HG03571 (cell line): ENCODE results near the gene PSMD1.

Experiments used
- ATAC-seq: cut with Tn5 transposase; IDR thresholded peaks from one replicate; pipeline ENCODE4 v1.9.1; 2021; ENCODE audit not compliant: unreplicated experiment

PSMD1 gene

DNA sequence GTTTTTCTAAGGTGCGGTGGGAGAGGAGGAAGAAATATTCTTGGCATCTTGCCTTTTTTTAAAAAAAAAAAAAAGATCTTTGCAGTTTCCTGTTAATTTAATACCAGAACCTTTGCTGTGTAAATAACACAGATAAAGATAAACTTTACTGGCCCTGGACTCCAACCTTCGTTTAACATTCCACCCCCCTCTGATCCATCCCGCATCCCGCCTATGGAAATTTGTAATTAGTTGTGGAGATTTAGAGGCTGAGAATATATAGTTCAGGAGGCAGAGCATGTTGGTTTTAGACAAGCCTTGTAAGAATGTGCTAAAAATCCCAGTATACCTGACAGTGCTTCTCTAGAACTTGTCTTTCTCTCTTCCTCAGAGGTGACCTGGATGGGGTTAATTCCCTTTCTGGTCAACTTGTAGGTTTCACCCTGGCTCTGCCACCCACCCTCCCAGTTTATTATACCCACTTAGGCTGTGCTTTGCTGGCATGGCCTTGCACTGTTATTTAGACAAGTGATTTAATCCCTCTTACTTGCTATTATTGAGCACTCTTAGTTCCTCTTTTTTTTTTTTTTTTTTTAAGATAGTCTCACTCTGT, 22.3 kb upstream of the PSMD1 start:
- no peak for ATAC-seq

DNA sequence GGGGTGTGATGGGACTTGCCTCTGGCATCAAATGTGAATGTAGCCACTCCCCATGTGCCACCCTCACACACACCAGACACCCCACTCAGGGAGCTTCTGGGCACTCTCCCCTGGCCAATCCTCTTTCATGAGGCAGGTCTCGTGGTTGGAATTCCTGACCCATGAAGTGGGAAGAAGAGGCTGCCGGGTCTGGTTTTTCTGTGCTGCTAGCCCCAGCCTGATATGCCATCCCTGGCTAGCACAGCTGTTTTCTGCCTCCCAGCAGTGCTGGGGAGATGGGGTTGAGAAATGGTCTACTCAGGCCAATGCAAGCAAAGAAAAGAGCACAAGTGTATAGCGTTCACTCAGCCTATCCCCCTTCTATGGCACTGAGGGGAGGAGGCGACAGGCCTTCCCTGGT, 20.5 kb upstream of the PSMD1 start:
- ATAC-seq = no peak

DNA sequence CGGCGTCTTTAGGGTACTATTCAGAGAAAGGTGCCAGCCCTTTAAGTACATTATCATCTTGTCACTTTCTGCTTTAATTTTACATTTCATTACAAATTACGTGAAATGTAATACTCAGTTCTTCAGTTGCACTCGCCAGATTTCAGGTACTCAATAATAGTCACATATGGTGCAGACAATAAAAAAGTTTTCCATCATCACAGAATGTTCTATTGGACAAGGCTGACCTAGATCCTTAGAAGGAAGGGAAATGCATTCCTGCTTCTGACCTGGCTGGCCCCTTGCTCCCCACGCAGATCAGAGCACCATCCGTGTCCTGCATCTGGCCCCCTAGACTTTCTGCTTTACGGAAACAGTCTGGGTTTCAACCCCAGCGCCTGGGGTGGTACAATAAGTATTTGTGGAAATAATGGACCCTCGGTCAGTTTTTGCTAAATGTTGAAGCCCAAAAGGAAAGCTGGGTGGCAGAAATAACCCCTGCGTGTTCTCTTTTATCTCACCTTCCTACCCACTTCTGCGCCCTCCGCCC, 20.0 kb upstream of the PSMD1 start:
- ATAC-seq = no peak

DNA sequence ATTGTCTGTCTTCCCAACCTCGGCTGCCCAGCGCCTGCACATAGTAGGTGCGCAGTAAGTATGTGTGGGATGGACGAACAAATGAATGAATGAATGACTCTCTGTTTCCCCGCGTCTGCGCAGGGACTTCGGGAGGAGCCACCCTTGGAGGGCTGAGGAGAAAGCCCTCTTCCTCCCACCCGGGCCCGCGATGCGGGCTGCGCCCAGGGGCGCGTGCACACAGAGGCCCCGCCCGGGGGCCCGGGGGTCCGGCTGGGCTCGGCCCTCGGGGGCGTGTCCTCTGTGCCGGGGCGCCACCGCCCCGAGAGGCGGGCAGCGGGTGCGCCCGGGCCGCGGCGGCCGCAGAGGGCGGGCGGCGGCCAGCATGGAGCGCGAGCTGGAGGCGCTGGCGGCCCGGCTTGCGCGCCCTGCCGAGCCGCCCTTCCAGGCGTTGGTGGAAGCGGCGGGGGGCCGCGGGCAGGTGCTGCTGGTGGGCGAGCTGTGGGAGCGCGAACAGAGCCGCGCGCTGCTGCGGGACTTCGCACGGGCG, 19.4 kb upstream of the PSMD1 start, which contains the start of gene C2orf72:
TSS of gene C2orf72 (plus strand) at position 322 of the 529 bp plus-strand sequence. CDS start at position 365, 43 bp downstream.
- no peak for ATAC-seq

DNA sequence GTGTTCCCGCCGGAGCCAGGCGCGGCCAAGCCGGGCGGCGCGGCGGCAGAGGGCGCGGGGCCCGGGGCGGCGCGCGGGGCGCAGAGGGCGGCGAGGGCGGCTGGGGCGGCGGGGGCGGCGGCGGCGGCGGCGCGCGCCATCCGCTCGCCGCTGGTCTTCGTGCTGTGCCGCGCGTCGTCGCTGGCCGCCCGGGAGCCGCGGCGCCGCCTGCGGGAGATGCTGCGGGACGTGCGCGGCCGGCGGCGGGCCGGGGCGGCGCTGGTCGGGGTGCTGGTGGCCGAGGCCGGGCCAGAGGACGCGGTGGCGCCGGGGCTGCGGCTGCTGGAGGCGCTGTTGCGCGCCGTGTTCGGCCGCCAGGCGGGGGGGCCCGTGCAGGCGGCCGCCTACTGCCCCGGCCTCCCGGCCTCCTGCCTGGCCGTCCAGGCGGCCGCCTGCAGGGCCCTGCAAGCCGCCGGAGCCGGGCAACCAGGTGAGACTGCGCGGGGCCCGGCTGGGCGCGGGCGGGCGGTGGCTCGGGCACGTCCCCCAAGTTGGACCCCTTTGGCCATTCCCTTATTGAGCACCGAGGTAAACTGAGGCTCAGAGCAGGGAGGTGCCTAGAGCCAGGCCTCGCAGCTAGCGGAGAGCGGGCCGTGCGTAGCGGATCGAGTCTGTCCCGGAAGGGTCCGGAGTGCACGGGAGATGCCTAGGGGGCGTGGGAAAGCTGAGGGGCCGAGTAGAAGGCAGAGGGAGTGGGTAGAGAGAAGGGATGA, 18.8 kb upstream of the PSMD1 start:
- ATAC-seq = no peak

DNA sequence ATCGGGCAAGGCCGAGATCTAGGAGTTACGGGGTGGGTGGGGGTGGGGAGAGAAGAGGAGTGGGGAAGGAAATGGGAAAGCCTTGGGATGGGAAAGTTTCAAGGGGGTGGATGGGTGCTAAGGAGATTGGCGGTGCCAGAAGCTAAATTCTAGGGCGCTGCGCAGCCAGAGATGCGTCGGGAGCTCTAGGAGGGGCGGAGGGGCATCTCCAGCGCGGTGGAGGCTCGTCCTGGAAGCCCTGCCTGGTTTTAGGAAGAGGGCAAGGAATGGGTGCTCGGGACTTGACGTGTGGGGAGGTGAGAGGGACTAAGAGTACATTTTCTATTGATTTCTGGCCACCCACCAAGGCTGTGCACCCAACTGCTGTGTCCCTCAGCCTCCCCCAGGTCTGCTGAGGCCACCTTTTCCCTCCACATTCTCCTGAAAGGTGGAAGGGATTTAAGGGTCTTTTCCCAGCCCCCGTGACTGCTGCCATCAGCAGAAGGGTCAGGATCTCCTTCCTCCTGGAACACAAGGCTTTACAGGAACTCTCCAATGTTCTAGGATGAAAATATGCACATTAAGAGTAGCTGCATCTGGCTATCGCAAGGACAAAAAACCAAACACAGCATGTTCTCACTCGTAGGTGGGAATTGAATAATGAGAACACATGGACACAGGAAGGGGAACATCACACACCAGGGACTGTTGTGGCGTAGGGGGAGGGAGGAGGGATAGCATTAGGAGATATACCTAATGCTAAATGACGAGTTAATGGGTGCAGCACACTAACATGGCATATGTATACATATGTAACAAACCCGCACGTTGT, 18.0 kb upstream of the PSMD1 start:
- ATAC-seq = no peak

DNA sequence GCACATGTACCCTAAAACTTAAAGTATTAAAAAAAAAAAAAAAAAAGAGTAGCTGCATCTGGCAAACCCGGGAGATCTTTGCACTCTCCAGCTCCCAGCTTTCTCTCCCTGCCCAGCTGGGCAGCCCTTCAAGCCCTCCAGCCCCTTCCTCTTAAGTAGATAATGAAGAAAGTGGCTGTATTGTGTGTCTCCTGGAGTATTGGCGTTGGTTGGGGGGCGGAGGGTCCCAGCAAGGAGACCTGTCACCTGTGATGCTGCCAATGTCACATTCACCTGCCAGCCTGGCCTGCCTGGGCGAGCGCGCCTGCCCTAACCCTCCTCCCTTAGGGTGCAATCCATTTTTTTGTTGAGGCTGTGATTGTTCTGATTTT, 17.4 kb upstream of the PSMD1 start:
- ATAC-seq = no peak

DNA sequence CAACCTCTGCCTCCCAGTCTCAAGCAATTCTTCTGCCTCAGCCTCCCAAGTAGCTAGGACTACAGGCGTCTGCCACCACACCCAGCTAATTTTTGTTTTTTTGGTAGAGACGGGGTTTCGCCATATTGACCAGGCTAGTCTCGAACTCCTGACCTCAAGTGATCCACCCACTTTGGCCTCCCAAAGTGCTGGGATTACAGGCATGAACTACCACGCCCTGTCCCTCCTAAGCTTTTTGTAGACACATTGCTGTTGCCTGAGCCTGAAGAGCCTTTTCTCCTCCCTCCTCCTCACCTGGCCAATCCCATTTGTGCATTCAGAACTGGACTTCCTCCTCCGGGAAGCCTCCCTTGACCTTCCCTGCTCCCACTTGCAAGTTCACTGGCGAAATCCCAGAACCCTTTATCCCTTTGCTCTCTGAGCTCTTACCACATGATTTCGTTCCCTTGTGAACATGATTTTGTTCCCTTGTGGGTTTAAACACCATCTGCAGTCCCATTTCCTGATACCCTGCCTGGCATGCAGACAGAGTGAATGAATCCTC, 16.8 kb upstream of the PSMD1 start:
- ATAC-seq = no peak

DNA sequence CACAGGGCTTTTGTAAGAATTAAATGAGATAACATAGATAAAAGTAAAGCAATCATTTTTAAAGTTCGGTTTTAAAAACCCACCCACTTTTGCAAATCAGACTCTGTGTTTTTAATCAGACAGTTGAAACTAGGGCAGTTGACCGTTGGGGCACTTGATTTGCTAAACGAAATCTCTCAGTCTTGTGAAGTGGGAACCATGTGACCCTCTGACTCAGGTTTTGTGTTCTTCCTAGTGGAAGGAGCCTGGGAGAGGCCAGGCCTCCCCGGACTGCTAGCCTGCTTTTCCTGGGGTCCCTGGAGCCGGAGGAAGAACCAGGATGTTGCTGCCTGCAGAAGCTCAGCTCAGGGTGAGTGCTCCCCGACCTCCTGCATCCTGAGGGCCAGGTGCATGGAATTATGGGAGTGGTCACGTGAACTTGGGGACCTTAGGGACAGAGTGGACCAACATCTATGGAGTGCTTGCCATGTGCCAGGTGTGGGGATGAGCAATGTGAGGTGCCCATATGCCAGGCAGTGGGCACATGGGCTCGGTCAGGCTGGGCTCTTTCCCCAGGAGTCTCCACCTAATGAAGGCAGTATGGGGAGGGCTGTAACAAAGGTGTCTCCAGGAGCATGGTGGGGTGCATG, 15.5 kb upstream of the PSMD1 start:
- ATAC-seq = no peak

DNA sequence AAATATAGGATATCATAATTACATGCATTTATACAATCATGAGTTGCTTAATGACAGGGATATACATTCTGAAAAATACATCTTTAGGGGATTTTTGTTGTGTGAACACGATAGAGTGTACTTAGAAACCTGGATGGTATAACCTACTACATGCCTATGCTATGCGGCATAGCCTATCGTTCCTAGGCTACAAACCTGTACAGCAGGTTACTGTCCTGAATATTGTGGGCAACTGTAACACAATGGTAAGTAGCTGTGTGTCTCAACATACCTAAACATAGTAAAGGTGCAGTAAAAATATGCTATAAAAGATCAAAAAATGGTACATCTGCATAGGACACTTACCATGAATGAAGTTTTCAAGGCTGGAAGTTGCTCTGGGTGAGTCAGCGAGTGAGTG, 12.9 kb upstream of the PSMD1 start:
- ATAC-seq = no peak

DNA sequence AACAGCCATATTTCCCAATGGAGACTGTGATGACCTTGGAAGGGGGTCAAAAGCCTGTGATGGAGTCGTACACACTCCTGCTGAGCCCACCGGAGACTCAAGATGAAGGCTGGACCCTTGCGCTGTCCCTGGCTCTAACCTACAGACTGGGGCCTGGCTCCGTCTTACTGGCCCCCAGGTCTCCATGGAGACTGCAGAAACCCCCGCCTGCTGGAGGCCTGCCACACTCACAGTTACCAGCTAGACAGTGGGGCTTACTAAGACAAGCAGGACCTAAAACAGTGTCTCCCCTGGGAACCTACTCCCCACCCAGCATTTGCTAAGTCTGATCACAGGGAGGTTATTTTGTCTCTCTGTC, 9.8 kb upstream of the PSMD1 start:
- ATAC-seq = no peak

DNA sequence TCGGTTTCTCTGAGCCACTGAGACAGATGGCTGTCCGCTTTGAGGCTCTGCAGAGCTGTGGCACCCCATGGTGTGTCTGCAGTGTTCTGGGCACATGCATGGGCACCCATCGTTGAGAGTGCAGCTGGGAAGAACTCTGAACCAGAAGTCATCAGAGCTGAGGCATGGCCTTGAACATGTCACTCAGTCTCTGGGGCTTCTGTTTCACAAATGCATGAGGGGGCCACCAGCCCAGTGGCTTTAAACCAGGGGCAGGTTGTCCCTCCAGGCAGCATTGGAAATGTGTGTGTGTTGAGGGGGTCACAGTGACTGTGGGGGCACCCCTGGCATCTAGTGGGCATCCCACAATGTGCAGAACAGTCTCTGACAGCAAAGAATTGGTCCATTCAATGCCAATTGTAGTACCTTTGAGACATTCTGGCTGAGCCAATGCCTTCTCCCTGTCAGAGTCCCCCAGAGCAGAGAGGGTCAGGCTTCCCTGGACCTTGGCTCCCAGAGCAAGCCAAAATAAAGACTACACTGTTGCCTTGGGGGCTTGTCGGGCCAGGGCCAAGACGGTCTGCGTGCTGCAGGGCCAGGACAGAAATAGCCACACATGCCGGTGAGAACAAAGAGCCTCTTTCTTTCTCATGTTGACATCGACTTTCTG, 9.3 kb upstream of the PSMD1 start:
- no peak for ATAC-seq

DNA sequence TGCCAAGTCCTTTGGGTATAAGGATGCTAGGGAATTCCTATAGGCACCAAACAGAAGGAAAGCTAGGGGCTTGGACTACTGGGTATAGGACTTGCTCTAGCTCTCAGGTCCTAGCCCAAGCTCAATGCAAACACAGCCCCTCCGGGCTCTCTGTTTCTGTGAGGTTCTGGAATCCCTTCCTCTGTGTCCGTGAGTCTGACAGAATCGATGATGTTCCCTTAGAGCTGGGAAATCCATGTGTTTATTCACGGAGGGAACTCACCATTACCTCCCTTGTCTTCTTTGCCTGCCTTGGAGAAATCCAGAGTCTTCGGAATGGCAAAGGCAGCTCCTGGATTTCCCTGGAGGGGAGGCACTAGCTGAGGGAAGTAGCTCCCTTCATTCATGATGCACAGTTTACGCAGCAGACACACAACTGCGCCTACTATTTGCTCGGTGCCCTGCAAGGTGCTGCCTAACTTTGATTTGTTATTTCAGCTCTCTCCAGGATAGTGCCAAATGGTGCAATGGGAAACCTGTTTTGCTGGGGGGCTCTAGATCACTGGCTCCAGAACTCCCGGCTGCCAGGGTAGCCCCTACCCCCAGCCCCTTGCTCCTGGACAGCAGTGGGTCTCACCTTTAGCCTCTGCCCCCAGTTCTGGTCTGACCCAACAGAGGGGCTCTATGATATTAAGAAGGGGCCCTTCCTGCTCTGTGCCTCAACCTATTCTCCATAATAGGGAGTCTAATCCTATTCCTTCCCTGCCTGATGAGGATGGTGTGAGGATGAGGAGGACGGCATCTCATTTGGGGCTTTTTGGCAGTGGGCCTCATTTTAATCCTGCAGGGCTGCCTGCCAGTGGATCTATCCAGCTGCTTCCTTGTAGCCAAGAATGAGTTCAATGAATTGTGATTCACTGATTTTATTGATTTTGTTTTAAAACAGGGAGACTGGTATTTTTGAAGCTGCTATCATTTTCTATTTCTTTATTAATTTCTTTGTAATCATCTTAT, 8.4 kb upstream of the PSMD1 start:
- no peak for ATAC-seq

DNA sequence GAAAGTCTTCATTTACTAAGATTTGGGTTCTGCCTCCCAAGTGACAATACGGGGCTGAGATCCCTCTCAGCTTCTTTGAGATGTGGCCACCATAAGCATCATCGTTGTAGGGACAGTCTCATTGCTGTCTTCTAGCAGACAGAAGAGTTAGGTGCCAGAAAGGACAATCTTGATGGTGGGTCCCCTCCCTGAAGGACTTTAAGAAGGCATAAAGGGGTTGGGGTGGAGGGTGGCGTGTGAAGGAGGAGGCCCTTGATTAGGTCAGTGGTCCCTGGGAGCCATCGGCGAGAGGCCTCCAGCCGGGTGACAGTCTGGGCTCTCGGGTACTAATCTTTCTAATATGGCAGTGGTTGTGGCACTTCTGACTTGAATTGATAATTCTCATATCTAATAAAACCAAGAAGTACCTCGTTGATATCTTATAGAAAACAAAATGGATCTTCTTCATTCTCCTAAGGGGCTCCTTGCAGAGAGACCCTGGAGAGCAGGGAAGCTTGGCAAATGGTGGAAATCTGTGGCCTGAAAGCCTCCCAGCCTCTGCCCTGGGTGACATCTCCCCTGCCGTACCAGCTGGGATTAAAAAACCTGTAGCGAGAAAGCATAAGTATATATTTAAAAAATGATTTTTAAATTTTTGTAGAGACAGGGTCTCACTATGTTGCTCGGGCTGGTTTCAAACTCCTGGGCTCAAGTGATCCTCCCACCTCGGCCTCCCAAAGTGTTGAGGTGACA, 7.2 kb upstream of the PSMD1 start:
- no peak for ATAC-seq

DNA sequence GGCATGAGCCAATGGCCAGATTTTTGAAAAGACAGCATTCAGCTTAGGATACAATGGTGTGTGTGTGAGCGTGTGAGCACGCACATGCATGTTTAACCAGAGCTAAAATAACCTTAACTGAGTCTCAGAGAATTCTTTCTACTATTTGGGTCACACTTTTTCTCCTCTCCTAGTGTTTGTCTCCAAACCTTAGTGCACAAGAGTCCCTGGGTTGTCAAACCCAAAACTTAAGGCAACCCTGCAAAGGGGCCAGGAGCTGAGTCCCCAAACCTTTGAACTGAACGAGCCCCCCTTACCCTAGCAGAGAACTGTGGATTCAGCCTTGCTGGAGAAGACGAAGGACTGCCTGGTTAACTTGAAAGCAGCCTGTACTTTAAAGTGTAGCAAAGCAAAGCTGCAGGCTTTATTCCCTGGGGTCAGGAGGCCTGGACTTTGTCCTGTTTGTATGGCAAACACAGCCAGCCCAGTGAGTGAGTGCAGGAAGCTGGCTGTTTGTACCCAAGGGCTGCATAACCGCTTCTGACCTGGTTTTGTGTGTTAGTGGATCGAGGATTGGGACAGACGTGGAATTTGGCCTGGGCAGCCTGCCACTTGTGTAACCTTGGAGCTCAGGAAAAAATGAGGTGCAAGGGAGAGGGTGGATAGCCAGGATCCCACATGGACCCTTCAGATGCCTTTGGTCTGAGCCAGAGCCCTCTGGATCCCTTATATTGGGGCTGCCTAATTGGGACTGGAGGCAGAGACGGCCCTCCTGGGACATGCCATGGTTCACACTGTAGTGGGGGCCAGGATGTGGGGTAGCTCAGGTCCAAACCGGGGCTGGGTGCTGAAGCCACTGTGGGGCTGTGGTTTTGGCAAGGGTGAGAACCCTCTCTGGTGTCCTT, 6.4 kb upstream of the PSMD1 start:
- no peak for ATAC-seq

DNA sequence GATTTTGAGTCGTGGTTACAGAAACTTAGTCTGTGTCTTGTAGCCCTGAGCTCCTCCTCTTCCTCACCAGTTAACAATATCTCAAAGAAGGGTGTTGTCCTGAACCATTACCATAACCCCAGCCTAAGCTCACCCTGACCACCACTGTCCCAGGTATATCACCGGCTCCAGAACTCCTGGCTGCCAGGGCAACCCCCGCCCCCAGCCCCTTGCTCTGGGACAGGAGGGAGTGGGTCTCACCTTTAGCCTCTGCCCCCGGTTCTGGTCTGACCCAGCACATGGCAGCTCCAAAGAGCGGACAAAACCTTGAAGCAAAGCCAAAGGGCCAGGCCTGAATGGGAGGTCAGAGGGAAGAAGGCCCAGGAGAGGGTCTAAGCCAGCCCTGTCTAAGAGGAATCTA, 5.6 kb upstream of the PSMD1 start:
- no peak for ATAC-seq
